Testis (tissue), 2 donors: ENCODE measurements around the gene FHIT.

Source experiments
- CTCF ChIP-seq, 3 experiments: fragments of 450-650 bp in 2 of 3; fragments of 200-600 bp in 1 of 3; sonication (generic) in 1 of 3; IDR thresholded peaks; one replicate each; pipeline ENCODE4 v1.5.1; 2016 to 2019; ENCODE audit warnings: antibody characterized with exemption in 3 of 3, mild to moderate bottlenecking in 2 of 3, moderate library complexity in 1 of 3
- POLR2A ChIP-seq: fragments of 450-650 bp; IDR thresholded peaks from one replicate; pipeline ENCODE4 v1.6.1; 2017; ENCODE audit warnings: antibody characterized with exemption, mild to moderate bottlenecking, moderate library complexity

- TF ChIP-seq CTCF (IDR thresholded peaks at IDR 0.05) (no peak), POLR2A (no peak)
These were observed 302.1 kb downstream of the FHIT start for GRCh38 chr3:60949146-60949545.
